Peyer's patch (tissue), 4 donors: ENCODE measurements around the gene AGPAT1.

Experiments used
- POLR2A ChIP-seq, 2 donors: fragments of 450-650 bp; IDR thresholded peaks; one replicate each; pipeline ENCODE4 v1.5.1; 2017; ENCODE audit warnings: antibody characterized with exemption in 2 of 2, mild to moderate bottlenecking in 2 of 2, moderate library complexity in 2 of 2
- TF ChIP-seq, protein P1 (sequence below), 6 experiments: fragments of 450-650 bp in 4 of 6; fragments of 200-600 bp in 2 of 6; sonication (generic) in 1 of 6; IDR thresholded peaks; one replicate each; pipeline ENCODE4 v1.5.1; 2017 to 2019; ENCODE audit warnings: antibody characterized with exemption in 6 of 6, mild to moderate bottlenecking in 3 of 6, moderate library complexity in 1 of 6

DNA sequence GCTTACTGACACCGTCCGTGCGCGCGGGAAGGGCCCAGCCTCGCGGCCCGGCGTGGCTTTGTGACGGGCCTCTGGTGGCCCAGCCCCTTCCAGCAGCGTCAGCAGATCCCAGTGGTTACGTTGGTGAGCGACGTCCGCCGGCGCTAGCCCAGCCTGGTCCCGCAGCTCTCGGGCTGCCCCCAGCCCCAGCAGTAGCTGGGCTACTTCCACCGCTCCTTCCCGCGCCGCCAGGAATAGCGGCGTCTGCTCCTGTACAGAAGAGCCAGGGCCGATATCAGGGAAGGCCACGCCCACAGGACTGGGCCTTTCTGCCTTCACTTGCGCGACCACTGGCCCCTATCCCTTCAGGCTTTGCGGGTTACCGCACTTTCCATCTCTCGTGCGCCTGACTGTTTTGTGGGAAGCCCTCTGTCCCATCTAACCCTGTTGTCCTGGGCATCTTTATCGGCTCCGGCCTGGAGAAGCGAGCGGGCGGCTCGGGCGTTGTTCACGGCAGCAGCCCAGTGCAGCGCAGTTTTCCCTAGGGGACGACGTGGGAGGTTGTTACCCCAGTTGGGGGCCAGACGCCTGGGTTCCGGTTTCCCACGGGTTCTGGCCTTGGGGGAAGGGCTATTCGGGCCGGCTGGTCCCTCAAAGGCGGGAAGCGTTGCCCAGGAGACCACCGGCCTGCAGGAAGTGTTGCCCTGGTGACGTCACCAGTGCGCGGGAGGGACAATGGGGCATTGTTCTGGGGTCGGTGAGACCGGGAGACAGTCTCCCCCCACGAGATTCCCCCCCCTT lies 20.2 kb upstream of the AGPAT1 start:
- TF ChIP-seq, protein P1, sequence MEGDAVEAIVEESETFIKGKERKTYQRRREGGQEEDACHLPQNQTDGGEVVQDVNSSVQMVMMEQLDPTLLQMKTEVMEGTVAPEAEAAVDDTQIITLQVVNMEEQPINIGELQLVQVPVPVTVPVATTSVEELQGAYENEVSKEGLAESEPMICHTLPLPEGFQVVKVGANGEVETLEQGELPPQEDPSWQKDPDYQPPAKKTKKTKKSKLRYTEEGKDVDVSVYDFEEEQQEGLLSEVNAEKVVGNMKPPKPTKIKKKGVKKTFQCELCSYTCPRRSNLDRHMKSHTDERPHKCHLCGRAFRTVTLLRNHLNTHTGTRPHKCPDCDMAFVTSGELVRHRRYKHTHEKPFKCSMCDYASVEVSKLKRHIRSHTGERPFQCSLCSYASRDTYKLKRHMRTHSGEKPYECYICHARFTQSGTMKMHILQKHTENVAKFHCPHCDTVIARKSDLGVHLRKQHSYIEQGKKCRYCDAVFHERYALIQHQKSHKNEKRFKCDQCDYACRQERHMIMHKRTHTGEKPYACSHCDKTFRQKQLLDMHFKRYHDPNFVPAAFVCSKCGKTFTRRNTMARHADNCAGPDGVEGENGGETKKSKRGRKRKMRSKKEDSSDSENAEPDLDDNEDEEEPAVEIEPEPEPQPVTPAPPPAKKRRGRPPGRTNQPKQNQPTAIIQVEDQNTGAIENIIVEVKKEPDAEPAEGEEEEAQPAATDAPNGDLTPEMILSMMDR (IDR thresholded peaks at IDR 0.05) = no peak
- TF ChIP-seq POLR2A (IDR thresholded peaks at IDR 0.05) = peak; percentile 98
